HG02759 (cell line): Measurements from ENCODE around the gene CCDC77.

Experiments
- ATAC-seq: cut with Tn5 transposase; IDR thresholded peaks from one replicate; pipeline ENCODE4 v1.9.1; 2021; ENCODE audit warnings: mild to moderate bottlenecking, moderate library complexity; ENCODE audit not compliant: unreplicated experiment

Gene CCDC77

DNA sequence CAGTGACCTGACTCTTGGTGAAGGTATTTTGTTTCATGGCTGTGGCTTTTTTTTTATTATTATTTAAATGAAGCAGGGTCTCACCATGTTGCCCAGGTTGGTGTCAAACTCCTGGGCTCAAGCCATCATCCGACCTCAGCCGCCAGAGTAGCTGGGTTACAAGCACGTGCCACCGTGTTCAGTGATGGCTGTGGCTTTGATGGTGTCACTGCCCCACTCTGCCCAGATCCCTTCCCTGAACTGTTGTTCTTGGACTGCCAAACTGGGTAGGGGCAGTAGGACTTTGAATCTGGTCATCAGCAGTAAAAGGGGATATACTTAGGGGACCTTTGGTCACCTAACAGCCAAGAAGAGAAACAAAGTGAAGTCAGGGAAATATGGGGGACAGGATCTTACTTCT is 77.7 kb downstream of the CCDC77 start:
- no peak for ATAC-seq

DNA sequence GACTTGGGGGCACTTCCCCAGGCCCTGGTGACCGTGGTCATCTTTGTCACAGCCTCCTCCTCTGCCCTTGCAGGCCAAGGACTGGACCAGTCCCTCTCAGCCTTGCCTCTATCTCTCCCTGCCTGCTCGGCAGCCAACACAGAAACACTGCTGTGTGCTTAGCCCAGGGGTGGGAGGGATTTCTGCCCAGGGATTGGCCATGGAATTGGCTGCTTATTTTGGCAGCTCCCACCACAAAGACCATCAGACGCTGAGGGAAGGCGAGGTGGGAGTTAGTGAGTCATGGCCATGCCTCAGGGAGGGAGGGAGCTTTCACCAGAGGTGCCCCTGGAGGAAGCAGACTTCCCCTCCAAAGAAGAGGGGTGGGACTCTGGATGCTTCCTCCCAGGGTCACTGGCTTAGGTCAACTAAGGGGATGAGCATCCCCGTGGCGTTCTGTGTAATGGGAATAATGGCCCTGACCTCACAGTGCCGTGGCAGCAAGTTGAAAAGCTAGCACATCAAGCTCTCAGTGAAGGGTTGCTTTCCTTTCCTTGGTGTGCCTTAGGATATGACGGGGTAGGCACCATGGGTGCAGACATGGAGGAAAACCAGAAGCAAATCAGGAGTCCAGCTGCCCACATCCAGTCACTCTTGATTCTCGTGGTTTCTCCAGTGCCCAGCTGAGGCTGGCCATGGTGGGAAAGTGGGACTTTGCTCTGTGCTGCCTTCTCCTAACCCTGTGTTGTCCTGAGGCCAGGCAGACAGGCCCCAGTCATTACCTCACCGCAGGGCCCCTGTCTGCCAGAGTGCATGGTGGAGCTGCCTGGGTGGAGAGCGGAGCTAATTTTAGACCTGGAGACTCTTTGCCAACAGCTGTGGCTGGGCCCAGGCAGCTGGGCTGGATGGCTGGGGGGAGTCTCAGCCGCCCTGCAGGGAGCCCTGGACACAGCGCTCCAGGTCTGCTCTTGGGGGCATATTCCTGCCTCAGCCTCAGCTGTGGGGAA is 79.7 kb downstream of the CCDC77 start:
- no peak for ATAC-seq

- no peak for ATAC-seq
These were observed 80.6 kb downstream of the CCDC77 start for GRCh38 chr12:482061-482460.

DNA sequence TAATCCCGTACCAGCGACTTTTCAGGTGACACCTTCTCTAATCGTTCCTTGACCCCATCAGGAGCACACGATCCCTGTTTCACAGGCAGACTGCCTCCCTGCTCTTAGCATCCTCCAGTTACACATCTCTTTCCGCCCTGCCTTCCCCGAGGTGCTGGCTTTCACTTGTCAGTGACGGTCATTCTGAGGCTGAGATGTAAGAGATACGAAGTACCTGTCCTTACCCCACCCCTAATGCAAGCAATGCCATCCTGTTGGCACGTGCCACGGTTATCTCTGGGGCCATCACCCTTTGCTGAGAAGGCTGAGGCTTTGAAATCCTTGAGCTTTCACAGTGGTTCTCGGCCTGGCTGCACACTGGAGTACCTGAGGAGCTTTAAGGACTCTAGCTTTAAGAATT is 82.7 kb downstream of the CCDC77 start:
- ATAC-seq = no peak

- ATAC-seq = no peak
These were observed 88.8 kb downstream of the CCDC77 start for GRCh38 chr12:490260-490659.
